Ovary (tissue), 3 donors: ENCODE results near the gene ZMIZ2.

ENCODE experiments used
- CTCF ChIP-seq, 3 donors: fragments of 450-650 bp in 2 of 3; fragments of 200-600 bp in 1 of 3; IDR thresholded peaks; one replicate each; pipeline versions ENCODE4 v1.5.1 to v1.8.0; 2016 to 2022; ENCODE audit warnings: antibody characterized with exemption in 3 of 3, mild to moderate bottlenecking in 1 of 3
- POLR2A ChIP-seq: fragments of 450-650 bp; IDR thresholded peaks from one replicate; pipeline ENCODE4 v1.6.1; 2017; ENCODE audit warnings: antibody characterized with exemption, mild to moderate bottlenecking, moderate library complexity
- donor health status: DM: no; HTN: no; CAD: no.

DNA sequence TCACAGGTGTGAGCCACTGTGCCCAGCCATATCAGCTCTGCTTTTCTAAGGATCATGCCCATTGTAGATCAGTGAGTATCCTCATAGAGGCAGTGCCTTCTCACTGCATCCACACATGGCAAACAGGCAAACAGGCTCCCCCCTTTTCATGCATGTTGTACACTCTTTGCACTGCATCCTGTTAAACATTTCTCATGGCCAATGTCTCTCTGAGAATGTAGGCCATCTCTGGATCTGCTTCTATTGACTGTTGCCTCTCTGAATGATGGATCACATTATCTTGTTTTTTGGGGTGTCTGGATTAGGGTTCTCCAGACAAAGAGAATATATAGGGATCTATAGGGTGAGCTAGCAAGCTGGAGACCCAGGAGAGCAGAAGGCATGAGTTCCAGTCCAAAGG lies 34.8 kb downstream of the ZMIZ2 start:
- TF ChIP-seq CTCF (IDR thresholded peaks at IDR 0.05) (no peak), POLR2A (no peak)
